GM13976 (cell line): Measurements from ENCODE around the gene ALG14.

Source experiments
- DNase-seq: peaks from one replicate; pipeline ENCODE4 v3.0.0; 2012; ENCODE audit warnings: low spot score
- in situ Hi-C: fragments of 300-500 bp; cut with MboI; formaldehyde crosslinking; loops from one replicate; pipeline ENCODE4 v1.12.0; 2022; ENCODE audit warnings: low sequenced_read_pairs, mixed read lengths, inconsistent platforms; ENCODE audit not compliant: unreplicated experiment
- TF ChIP-seq, protein P1 (sequence below): IDR thresholded peaks from 2 replicates; pipeline ENCODE4 v1.5.1; 2012; ENCODE audit warnings: borderline replicate concordance, mild to moderate bottlenecking; ENCODE audit not compliant: insufficient read depth; ENCODE audit errors: extremely low read depth, missing control alignments, control extremely low read depth

Gene ALG14

DNA sequence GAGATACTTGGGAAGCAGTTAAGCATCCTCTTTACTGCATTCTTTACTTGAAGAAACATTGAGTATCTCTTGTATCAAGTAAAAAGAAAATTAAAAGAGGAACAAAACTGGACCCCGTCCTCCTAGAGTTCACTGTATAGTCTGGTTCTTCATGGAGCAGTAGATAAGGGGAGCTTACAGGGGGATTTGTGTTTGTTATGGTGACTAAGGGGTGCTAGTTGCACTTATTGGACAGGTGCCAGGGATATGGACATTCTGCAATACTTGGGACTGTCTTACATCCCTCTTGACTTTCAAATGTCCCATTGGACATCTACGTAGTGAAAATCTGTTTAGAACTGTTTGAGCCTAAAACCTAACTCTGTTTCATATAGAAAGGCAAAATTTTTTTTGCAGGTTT, 67.2 kb downstream of the ALG14 start:
- TF ChIP-seq, protein P1, sequence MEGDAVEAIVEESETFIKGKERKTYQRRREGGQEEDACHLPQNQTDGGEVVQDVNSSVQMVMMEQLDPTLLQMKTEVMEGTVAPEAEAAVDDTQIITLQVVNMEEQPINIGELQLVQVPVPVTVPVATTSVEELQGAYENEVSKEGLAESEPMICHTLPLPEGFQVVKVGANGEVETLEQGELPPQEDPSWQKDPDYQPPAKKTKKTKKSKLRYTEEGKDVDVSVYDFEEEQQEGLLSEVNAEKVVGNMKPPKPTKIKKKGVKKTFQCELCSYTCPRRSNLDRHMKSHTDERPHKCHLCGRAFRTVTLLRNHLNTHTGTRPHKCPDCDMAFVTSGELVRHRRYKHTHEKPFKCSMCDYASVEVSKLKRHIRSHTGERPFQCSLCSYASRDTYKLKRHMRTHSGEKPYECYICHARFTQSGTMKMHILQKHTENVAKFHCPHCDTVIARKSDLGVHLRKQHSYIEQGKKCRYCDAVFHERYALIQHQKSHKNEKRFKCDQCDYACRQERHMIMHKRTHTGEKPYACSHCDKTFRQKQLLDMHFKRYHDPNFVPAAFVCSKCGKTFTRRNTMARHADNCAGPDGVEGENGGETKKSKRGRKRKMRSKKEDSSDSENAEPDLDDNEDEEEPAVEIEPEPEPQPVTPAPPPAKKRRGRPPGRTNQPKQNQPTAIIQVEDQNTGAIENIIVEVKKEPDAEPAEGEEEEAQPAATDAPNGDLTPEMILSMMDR: no peak
- in situ Hi-C loops: no loop called here
- no peak for DNase-seq

DNA sequence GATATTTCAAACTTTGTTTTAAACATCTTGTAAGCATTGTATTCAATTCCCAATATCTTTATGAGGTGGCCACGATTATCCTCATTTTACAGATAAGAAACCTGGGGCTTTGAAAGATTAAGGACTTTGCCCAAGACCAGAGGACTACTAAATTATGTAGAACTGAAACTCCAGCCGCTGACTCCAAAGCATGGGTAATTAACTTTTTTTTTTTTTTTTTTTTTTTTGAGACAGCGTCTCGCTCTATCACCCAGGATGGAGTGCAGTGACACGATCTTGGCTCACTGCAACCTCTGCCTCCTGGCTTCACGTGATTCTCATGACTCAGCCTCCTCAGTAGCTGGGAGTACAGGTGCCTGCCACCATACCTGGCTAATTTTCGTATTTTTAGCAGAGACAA, 68.7 kb downstream of the ALG14 start:
- no peak for DNase-seq
- TF ChIP-seq, protein P1: no peak
- in situ Hi-C loops: no loop called here

DNA sequence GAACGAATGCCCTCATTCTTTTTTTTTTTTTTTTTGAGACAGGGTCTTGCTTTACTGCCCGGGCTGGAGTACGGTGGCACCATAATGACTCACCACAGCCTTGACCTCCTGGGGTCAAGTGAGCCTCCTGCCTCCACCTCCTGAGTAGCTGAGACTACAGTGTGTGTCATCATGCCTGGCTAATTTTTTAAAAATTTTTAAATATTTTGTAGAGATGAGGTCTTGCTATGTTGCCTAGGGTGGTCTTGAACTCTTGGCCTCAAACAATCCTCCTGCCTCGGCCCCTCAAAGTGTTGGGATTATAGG, 69.4 kb downstream of the ALG14 start:
- in situ Hi-C loops: no loop called here
- TF ChIP-seq, protein P1: no peak
- no peak for DNase-seq

DNA sequence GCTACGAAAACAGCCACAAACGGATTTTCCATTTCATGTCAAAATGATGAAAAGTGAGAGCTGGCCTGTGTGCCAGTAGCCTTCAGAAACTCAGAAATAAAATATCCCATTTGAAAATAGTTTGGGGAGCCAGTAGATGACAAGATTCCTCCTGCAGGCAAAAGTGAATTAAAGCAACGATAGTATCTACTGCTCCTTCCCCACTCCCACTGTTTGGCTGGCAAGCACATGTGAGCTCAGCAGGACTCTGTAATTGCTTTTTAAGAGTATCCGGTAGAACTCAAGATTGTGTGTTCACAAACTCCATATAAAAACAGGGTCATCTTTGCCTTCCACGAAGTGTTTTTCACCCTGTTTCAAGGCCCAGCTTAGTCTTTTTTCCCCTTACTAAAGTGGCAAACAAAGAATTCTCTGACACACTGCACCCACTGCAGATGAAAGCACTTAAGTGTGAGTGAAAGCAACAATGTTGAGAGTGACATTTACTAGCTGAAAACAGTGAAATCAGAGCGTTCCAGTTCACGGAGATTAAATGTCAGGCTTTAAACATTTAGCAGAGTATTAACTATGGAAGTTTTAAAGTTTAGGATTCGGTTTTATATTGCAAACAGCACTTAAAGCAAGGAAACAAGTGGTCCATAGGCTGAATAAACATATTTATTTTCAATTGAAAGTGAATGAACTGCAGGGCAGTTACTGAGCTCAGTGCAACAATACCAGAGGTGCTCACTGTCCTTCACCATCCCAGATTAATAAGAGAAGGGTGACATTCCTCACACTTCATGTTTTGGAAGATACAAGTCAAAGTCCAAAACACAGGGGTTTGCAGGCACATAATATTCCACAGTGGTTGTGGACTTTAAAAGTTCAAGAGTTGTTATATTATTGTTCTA, 70.0 kb downstream of the ALG14 start:
- no peak for DNase-seq
- in situ Hi-C loops: no loop called here
- TF ChIP-seq, protein P1: no peak

DNA sequence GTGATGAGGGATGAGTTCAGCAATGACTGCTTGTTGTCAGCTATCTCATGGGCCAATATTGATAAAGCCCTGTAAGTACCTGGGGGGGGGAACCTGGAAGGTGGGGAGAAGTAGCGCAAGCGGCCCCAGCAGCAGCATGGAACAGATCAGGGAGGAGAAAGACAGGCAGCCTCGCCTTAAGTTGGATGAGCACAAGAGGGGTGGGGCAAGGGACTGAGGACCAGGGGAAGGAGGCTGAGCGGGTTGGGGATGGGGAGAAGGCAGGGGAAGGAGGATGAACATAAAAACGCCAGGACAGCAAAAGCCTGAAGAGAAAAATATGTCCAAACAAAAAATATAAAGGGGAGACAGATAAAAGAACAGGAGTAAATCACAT, 70.6 kb downstream of the ALG14 start:
- TF ChIP-seq, protein P1: no peak
- DNase-seq: no peak
- in situ Hi-C loops: no loop called here

DNA sequence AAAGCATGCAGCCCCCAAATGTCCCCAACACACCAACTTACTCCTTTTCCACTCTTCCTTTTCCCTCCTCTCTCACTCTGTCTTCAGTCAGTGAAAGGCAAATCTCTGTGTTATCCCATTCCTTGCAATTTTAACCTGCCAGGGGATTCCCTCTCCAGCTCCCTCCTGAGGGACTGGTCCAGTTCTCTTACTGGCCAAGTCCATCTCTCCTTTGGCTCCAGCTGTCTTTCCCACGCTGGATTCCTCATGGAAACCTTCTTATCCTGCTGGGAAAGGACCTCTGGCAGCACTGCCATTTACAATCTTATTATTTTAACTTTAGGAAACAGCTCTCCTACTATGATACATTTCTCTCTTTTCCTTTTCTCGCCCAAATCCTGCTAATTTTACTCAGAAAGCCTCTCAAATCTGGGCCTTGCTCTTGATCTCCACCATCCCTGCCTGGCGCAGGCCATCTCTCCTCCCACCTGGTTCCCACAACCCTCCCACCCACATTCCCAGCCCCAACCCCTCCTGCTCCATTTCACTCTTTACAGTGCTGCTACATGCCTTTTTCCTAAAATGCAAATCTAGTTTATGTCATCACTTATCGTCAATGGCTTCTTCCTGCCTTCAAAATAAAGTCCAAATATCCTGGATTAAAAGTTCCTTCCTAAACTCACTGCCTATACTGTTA, 73.2 kb downstream of the ALG14 start:
- no peak for DNase-seq
- in situ Hi-C loops: no loop called here
- TF ChIP-seq, protein P1: no peak
